ENCODE measurements around the gene WBP2NL.

The WBP2NL gene

GRCh38 chr22:42035256-42035655 lies 36.7 kb downstream of the WBP2NL start:
- DNase-seq, result no peak

GRCh38 chr22:42039271-42039670 lies 40.7 kb downstream of the WBP2NL start:
- no peak for DNase-seq

- no peak for DNase-seq
These were observed 43.2 kb downstream of the WBP2NL start for GRCh38 chr22:42041784-42042183.

- no peak for DNase-seq
These were observed 52.1 kb downstream of the WBP2NL start for GRCh38 chr22:42050641-42051180.

- no peak for DNase-seq
These were observed 54.2 kb downstream of the WBP2NL start for GRCh38 chr22:42052765-42053164.

GRCh38 chr22:42056757-42057511 lies 58.3 kb downstream of the WBP2NL start:
- DNase-seq, result no peak

GRCh38 chr22:42060489-42060888 lies 61.9 kb downstream of the WBP2NL start:
- DNase-seq, result no peak

- DNase-seq, result peak; percentile 42
These were observed 62.5 kb downstream of the WBP2NL start for GRCh38 chr22:42061041-42061440.

- no peak for DNase-seq
These were observed 64.0 kb downstream of the WBP2NL start for GRCh38 chr22:42062506-42063170.

GRCh38 chr22:42064629-42065028 lies 66.0 kb downstream of the WBP2NL start:
- no peak for DNase-seq

GRCh38 chr22:42065438-42066125 lies 67.0 kb downstream of the WBP2NL start:
- DNase-seq, result peak; percentile 33

- peak; percentile 41 for DNase-seq
These were observed 67.7 kb downstream of the WBP2NL start for GRCh38 chr22:42066126-42066761.

- DNase-seq, result peak; percentile 43
These were observed 68.3 kb downstream of the WBP2NL start for GRCh38 chr22:42066937-42067336.

- no peak for DNase-seq
These were observed 69.2 kb downstream of the WBP2NL start for GRCh38 chr22:42067671-42068251.

- peak; percentile 40 for DNase-seq
These were observed 69.7 kb downstream of the WBP2NL start for GRCh38 chr22:42068291-42068690.

- no peak for DNase-seq
These were observed 71.4 kb downstream of the WBP2NL start for GRCh38 chr22:42069801-42070516.

- peak; percentile 93 for DNase-seq
These were observed 72.2 kb downstream of the WBP2NL start, which contains the start of gene NAGA for GRCh38 chr22:42070517-42071422. Gene NAGA (minus strand): TSS chr22:42070812. CDS start chr22:42070297, 515 bp downstream.

- DNase-seq, result peak; percentile 52
These were observed 72.9 kb downstream of the WBP2NL start for GRCh38 chr22:42071508-42071907.

GRCh38 chr22:42072606-42073330 lies 74.2 kb downstream of the WBP2NL start:
- peak; percentile 45 for DNase-seq

GRCh38 chr22:42073621-42074041 lies 75.0 kb downstream of the WBP2NL start:
- DNase-seq, result peak; percentile 61
